SK-N-SH (cell line): ENCODE measurements around the gene CANT1.

ENCODE experiments used
- CTCF ChIP-seq: fragments of 200-600 bp; sonication (generic); IDR thresholded peaks from 2 replicates; pipeline ENCODE4 v1.6.1; 2017; ENCODE audit warnings: antibody characterized with exemption, mild to moderate bottlenecking, moderate library complexity
- EP300 ChIP-seq, 2 experiments: IDR thresholded peaks; 2 replicates each; pipeline versions ENCODE4 v1.4.0 to v1.6.1; 2012; ENCODE audit warnings: borderline replicate concordance in 1 of 2, low read depth in 1 of 2, low read length in 1 of 2
- EZH2phosphoT487 ChIP-seq: fragments of 200-600 bp; sonication (generic); IDR thresholded peaks from 2 replicates; pipeline ENCODE4 v1.6.1; 2017; ENCODE audit warnings: low read depth, mixed run types, mild to moderate bottlenecking, antibody characterized with exemption, moderate library complexity, borderline replicate concordance
- FOXM1 ChIP-seq: IDR thresholded peaks from 2 replicates; pipeline ENCODE4 v1.4.0; 2012; ENCODE audit warnings: low read depth, mild to moderate bottlenecking
- MAX ChIP-seq: IDR thresholded peaks from 2 replicates; pipeline ENCODE4 v1.4.0; 2012; ENCODE audit warnings: low read depth
- RAD21 ChIP-seq: IDR thresholded peaks from 2 replicates; pipeline ENCODE4 v1.6.1; 2012; ENCODE audit warnings: mild to moderate bottlenecking, low read length
- REST ChIP-seq: IDR thresholded peaks from 2 replicates; pipeline ENCODE4 v1.6.1; 2012; ENCODE audit warnings: mild to moderate bottlenecking, low read depth, low read length, moderate library complexity
- SIN3A ChIP-seq: IDR thresholded peaks from 2 replicates; pipeline ENCODE4 v1.6.1; 2012; ENCODE audit warnings: low read depth, mild to moderate bottlenecking, low read length, moderate library complexity, borderline replicate concordance
- TAF1 ChIP-seq: IDR thresholded peaks from 2 replicates; pipeline ENCODE4 v1.6.1; 2012; ENCODE audit warnings: low read depth, mild to moderate bottlenecking, low read length, moderate library complexity, borderline replicate concordance
- USF1 ChIP-seq: IDR thresholded peaks from 2 replicates; pipeline ENCODE4 v1.4.0; 2012; ENCODE audit warnings: low read depth, borderline replicate concordance

GRCh38 chr17:79024901-79025737 is 15.6 kb upstream of the CANT1 start:
- no peak for TF ChIP-seq EZH2phosphoT487
- no peak for TF ChIP-seq FOXM1
- no peak for TF ChIP-seq CTCF
- TF ChIP-seq SIN3A: no peak
- no peak for TF ChIP-seq REST
- TF ChIP-seq TAF1: no peak
- TF ChIP-seq MAX: no peak
- no peak for TF ChIP-seq EP300 (IDR thresholded peaks at IDR 0.05; ENCODE audit: borderline replicate concordance in 1 of 2, low read depth in 1 of 2, low read length in 1 of 2)
- no peak for TF ChIP-seq RAD21
- no peak for TF ChIP-seq USF1
